Measurements from ENCODE around the gene MKS1. TPM values are rescaled to one million over a fixed set of nuclear protein-coding genes. Genes with fewer than 3 reads are reported as not detected.

Gene MKS1
- polyA plus RNA-seq, 2 of the 4 experiments (the other 2 are of a cell fraction): 16.2 to 18.6 TPM

DNA sequence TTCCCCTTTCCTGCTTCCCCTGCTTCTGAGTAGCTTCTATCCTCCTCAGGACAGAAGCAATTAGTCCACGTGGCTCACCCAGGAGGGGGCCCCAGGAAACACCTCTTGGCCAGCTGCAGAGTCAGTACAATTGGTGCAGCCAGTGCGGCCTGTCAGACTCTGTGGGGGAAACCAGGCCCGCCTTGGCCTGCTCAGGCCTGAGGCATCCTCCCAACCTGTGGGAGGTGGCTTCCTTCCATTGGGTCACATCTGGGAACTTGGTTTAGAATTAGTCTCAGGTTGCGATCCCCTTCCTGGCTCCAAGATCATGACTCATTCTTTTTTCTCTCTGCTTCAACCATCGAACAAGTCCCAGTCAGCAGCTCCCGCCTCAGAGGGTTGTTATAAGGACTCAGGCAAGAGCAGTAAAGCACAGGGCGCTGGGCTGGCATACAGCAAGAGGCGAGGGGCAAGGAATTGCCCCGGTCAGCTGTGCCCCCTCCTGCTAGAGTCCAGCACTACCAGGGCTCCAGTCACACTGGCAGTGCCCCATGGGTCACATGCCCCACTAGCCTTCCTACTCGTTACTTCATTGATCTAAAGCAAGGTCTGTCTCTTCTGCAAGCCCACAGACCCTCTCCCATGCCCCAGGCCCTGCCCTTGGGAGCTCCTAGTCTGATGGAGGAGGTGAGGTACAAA lies 34.6 kb downstream of the MKS1 start:
- DNase-seq (ENCODE audit: low read depth in 1 of 2, low spot score in 1 of 2) (no peak), ATAC-seq (peak; percentile 8 to 39; a peak in 3 of 6 replicates), FAIRE-seq (no peak)
- ChIA-PET CTCF (interaction anchor here (0.7 to 2.9 kb wide), 6 partner anchors 8 to 108 kb away, joined by 3 to 24 read pairs (median 6); no protein-coding TSS in a partner anchor), POLR2A (no interaction called here)
- H3K9me3 ChIP-seq: no peaks in the 10 kb centered on the region
- TF ChIP-seq, protein P1, sequence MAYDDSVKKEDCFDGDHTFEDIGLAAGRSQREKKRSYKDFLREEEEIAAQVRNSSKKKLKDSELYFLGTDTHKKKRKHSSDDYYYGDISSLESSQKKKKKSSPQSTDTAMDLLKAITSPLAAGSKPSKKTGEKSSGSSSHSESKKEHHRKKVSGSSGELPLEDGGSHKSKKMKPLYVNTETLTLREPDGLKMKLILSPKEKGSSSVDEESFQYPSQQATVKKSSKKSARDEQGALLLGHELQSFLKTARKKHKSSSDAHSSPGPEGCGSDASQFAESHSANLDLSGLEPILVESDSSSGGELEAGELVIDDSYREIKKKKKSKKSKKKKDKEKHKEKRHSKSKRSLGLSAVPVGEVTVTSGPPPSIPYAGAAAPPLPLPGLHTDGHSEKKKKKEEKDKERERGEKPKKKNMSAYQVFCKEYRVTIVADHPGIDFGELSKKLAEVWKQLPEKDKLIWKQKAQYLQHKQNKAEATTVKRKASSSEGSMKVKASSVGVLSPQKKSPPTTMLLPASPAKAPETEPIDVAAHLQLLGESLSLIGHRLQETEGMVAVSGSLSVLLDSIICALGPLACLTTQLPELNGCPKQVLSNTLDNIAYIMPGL (CRISPR knock-in tag; IDR thresholded peaks at IDR 0.05; ENCODE audit: borderline replicate concordance): no peak
- TF ChIP-seq BCL3 (IDR thresholded peaks at IDR 0.05): no peak
- TF ChIP-seq ZNF302 (CRISPR knock-in tag; IDR thresholded peaks at IDR 0.05): no peak
- no peak for TF ChIP-seq MAZ (IDR thresholded peaks at IDR 0.05; ENCODE audit: borderline replicate concordance, low read depth, low read length)
- TF ChIP-seq PHF8 (IDR thresholded peaks at IDR 0.05; ENCODE audit: borderline replicate concordance, low read depth): no peak
- TF ChIP-seq MYC (IDR thresholded peaks at IDR 0.05; ENCODE audit: borderline replicate concordance, low read length): no peak
- TF ChIP-seq NPAS2 (CRISPR knock-in tag; IDR thresholded peaks at IDR 0.05; ENCODE audit: borderline replicate concordance): no peak
- TF ChIP-seq POLR2A (IDR thresholded peaks at IDR 0.05; ENCODE audit: low read length): no peak
- no peak for TF ChIP-seq KDM5A (IDR thresholded peaks at IDR 0.05)
- TF ChIP-seq FOXS1 (CRISPR knock-in tag; IDR thresholded peaks at IDR 0.05): no peak
- no peak for TF ChIP-seq PBX3 (IDR thresholded peaks at IDR 0.05)
- TF ChIP-seq FOSB (CRISPR knock-in tag; IDR thresholded peaks at IDR 0.05): no peak
- H3K4me3 ChIP-seq: no peak overlapping the region
- WGBS (ENCODE audit: missing lambda C conversion rate): 48% methylated on average over 10 of the region's 10 CpGs
- H3K4me1 ChIP-seq: peaks cover 1% of the 10 kb centered on the region; the same call in 2 of the 3 replicates
- H3K27ac ChIP-seq: no peak overlapping the region
- no peak overlapping the region for H3K4me2 ChIP-seq

DNA sequence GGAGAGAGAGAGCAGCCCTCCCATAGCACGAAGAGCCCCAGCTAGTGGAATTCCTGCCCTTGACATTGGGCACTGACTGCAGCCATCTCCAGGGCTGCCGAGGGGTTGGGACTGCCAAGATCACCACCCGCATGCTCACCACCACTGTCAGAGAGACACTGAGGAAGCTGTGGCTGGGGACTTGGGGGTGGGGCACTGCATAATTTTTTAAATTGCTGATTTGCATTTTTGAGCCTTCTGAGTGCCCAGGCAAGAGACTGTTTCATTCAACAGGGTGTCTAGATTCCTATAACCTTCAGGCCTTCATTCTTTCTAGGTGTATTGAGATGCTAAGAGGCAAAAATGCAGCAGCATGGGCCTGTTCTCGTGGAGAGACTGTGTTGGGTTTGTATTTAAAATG lies 35.5 kb downstream of the MKS1 start:
- POLR2A ChIA-PET: no interaction called here
- FAIRE-seq: no peak
- Histone ChIP-seq H3K27ac (no peak overlapping the region), H3K4me2 (no peak overlapping the region), H3K4me3 (no peak overlapping the region), H3K9me3 (no peaks in the 10 kb centered on the region), H3K4me1 (no peaks in the 10 kb centered on the region)
- no peak for TF ChIP-seq FOSB (CRISPR knock-in tag; IDR thresholded peaks at IDR 0.05)
- TF ChIP-seq MAFK (IDR thresholded peaks at IDR 0.05; ENCODE audit: partially characterized antibody): peak; percentile 74
- TF ChIP-seq, protein P2, sequence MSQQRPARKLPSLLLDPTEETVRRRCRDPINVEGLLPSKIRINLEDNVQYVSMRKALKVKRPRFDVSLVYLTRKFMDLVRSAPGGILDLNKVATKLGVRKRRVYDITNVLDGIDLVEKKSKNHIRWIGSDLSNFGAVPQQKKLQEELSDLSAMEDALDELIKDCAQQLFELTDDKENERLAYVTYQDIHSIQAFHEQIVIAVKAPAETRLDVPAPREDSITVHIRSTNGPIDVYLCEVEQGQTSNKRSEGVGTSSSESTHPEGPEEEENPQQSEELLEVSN (IDR thresholded peaks at IDR 0.05; ENCODE audit: borderline replicate concordance, low read depth): no peak
- no peak for TF ChIP-seq HDAC2 (IDR thresholded peaks at IDR 0.05)
- no peak for TF ChIP-seq HOXB13 (CRISPR knock-in tag; IDR thresholded peaks at IDR 0.05; ENCODE audit: low read depth)
- 57% methylated on average over 4 of the region's 4 CpGs for WGBS (ENCODE audit: missing lambda C conversion rate)
- no peak for ATAC-seq
- CTCF ChIA-PET: interaction anchor here (0.9 to 1.0 kb wide), 2 partner anchors 17 to 62 kb away, joined by 3 to 4 read pairs; no protein-coding TSS in a partner anchor
- no peak for DNase-seq (ENCODE audit: low read depth in 1 of 2, low spot score in 1 of 2)

- FAIRE-seq: no peak
- Histone ChIP-seq H3K4me2 (no peak overlapping the region), H3K4me1 (no peaks in the 10 kb centered on the region), H3K4me3 (no peak overlapping the region), H3K27ac (no peak overlapping the region), H3K9me3 (no peaks in the 10 kb centered on the region)
- ATAC-seq: no peak
- WGBS (ENCODE audit: missing lambda C conversion rate): 17% methylated on average over 4 of the region's 4 CpGs
- ChIA-PET POLR2A (no interaction called here), CTCF (interaction anchor here (0.8 to 2.3 kb wide), 2 partner anchors 9 to 17 kb away, joined by 3 to 5 read pairs; no protein-coding TSS in a partner anchor)
- no peak for DNase-seq (ENCODE audit: low read depth in 1 of 2, low spot score in 1 of 2)
- TF ChIP-seq, protein P2 (IDR thresholded peaks at IDR 0.05; ENCODE audit: borderline replicate concordance, low read depth): no peak
- TF ChIP-seq ZFP36 (IDR thresholded peaks at IDR 0.05; ENCODE audit: borderline replicate concordance, partially characterized antibody) (no peak), POLR2AphosphoS2 (conservative IDR thresholded peaks at IDR 0.05; ENCODE audit: low read length) (no peak), PBX3 (IDR thresholded peaks at IDR 0.05) (no peak), MAFK (IDR thresholded peaks at IDR 0.05; ENCODE audit: partially characterized antibody) (no peak), HOXB5 (CRISPR knock-in tag; IDR thresholded peaks at IDR 0.05) (no peak), RARB (CRISPR knock-in tag; IDR thresholded peaks at IDR 0.05) (no peak), RCOR1 (IDR thresholded peaks at IDR 0.05; ENCODE audit: low read depth, low read length) (no peak), FOSB (CRISPR knock-in tag; IDR thresholded peaks at IDR 0.05) (no peak), CEBPB (IDR thresholded peaks at IDR 0.05) (no peak), SMC3 (IDR thresholded peaks at IDR 0.05) (no peak), NFE2L2 (conservative IDR thresholded peaks at IDR 0.05; ENCODE audit: low read length) (no peak), JUNB (IDR thresholded peaks at IDR 0.05) (no peak), EHMT2 (IDR thresholded peaks at IDR 0.05; ENCODE audit: low read depth) (no peak), HOXA7 (CRISPR knock-in tag; IDR thresholded peaks at IDR 0.05) (no peak)
These were observed 37.3 kb downstream of the MKS1 start for GRCh38 chr17:58181796-58182195.
